ENCODE data around the gene PRIMPOL.
"Not testable (repeated sequence)": the region's sequence is repeated elsewhere in the genome, so short reads cannot be mapped to it uniquely, and the experiment has no call there.

The PRIMPOL gene, protein sequence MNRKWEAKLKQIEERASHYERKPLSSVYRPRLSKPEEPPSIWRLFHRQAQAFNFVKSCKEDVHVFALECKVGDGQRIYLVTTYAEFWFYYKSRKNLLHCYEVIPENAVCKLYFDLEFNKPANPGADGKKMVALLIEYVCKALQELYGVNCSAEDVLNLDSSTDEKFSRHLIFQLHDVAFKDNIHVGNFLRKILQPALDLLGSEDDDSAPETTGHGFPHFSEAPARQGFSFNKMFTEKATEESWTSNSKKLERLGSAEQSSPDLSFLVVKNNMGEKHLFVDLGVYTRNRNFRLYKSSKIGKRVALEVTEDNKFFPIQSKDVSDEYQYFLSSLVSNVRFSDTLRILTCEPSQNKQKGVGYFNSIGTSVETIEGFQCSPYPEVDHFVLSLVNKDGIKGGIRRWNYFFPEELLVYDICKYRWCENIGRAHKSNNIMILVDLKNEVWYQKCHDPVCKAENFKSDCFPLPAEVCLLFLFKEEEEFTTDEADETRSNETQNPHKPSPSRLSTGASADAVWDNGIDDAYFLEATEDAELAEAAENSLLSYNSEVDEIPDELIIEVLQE

DNA sequence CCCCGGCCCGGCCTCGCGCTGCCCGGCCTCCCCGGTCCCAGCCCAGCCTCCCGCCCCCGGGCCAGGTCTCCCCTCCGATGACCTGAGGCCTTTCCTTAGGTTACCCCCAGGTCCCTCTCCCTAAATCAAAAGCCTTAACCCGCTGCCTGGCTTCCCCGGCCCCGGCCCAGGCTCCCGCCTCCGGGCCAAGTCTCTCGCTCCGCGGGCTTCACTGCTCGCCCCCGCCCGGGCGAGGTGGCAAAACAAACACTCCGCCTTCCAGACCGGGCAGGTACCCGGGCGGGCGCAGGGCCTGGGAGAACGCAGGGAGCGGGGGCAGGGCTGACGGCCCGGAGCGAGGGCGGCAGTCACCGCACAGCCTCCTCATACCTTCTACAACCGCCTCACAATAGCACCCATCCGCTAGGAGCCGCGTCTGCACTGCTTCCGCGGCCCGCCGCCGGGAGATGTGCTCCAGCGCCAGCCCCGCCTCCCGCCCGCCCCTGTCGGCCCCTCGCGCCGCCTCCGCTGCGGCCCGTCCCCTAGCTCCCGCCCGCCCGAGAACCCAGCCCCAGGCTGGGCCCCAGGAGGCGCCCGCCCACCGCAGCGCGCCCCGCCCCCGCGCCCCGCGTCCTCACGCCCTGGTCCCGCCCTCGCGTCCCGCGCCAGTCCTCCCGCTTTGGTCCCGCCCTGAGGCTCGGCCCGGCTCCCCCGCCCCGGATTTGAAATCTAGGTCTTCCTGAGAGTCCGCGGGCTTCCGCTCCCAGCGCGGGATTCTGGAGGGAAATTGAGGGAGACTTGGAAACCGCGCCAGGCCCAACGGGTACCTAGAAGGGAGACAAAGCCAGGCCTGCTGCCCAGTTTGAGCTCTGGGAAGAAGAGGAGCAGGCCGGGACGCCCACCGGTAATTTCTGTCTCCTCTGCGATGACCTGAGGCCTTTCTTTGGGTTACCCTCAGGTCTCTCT, at the start of gene PRIMPOL, which contains the start of gene CASP3:
Gene PRIMPOL, plus strand, starts transcription at position 713 of the 945 bp plus-strand sequence. CDS start 7,403 bp downstream, outside the sequence.
Gene CASP3, minus strand, starts transcription at position 422 of the 945 bp plus-strand sequence. CDS start 10,994 bp downstream, outside the sequence.
- peak; percentile 91 to 96 (median 93) for DNase-seq

GRCh38 chr4:184600982-184601381, 48.6 kb upstream of the PRIMPOL start:
- peak in 2 of 6 experiments; percentile 8 to 11 for DNase-seq

DNA sequence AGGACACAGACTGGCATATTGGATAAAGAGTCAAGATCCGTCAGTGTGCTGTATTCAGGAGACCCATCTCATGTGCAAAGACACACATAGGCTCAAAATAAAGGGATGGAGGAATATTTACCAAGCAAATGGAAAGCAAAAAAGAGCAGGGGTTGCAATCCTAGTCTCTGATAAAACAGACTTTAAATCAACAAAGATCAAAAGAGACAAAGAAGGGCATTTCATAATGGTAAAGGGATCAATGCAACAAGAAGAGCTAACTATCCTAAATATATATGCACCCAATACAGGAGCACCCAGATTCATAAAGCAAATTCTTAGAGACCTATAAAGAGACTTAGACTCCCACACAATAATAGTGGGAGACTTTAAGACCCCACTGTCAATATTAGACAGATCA, 46.7 kb upstream of the PRIMPOL start:
- DNase-seq, result not testable (repeated sequence)

GRCh38 chr4:184607429-184607828, 42.1 kb upstream of the PRIMPOL start:
- DNase-seq, result not testable (repeated sequence)

DNA sequence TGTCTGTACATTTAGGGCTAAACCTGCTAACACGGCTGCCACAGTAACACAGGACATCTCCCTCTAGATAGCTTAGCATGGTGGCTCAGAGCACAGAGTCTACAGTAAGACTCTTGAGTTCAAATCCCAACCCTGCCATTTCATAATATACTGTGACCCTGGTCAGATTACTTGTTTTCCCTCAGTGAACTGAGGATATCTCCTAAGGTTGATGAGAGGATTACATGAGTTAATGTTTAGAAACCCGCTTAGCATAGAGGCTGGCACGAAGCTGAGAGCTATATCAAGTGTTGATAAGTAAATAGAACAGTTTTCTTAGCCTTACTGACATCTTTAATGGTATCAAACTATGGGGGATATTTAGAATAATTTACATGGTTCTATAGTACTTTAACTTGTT, 37.5 kb upstream of the PRIMPOL start:
- no peak for DNase-seq

DNA sequence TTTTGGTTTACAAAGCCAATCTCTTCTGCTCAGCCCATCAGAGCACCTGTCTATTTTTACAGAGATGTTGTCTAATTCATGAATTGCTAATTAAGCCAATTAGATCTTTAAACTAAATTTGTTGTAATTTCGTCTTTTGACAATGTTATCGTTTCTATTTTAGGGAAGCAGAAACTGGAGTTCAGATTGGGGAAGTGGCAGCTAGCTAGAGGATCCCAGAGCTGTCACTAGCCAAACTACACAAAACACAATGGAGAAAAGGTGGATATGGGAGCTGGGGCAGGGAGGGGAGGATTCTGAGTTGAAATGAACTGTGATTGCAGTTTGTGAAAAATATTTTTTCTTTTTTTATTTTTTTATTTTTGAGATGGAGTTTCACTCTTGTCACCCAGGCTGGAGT, 36.1 kb upstream of the PRIMPOL start:
- DNase-seq, result no peak

GRCh38 chr4:184614509-184614908, 35.0 kb upstream of the PRIMPOL start:
- DNase-seq, result no peak

GRCh38 chr4:184616168-184616567, 33.4 kb upstream of the PRIMPOL start:
- DNase-seq, result not testable (repeated sequence)

- DNase-seq, result no peak
Measured at GRCh38 chr4:184616633-184617551, 32.6 kb upstream of the PRIMPOL start.

GRCh38 chr4:184617600-184618196, 31.8 kb upstream of the PRIMPOL start:
- no peak for DNase-seq

DNA sequence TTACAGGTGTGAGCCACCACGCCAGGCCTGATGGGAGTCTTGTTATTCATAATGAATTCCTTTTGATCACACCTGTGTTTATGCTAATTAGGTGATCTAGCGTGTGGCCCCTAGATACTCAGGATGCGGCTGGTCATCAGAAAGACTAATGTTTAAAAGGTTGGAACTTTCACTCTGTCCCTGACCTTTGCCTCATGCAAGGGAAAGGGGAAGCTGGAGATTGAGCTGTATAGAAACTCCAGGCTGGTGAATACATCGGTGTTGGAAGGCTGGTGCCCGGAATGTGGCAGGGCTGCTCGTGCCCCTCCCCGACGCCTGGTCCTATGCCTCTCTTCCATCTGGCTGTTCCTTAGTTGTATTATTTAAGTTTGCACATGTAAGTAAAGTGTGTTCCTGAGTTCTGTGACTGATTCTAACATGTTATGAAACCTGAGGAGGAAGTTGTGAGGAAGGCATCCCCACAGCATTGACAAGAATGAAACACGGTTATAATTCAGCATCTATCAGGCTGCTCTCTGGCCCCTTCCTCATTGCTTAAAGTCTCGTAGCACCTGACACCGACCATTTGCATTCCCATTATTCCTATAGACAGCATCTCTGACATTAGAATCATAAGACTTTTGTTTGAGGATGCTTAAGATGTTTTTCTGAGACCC, 29.2 kb upstream of the PRIMPOL start:
- DNase-seq, result no peak

GRCh38 chr4:184621518-184621917, 28.0 kb upstream of the PRIMPOL start:
- no peak for DNase-seq

GRCh38 chr4:184624504-184624903, 25.0 kb upstream of the PRIMPOL start:
- not testable (repeated sequence) for DNase-seq

GRCh38 chr4:184624972-184625554, 24.5 kb upstream of the PRIMPOL start:
- peak in 2 of 6 experiments; percentile 39 to 44 for DNase-seq

GRCh38 chr4:184625783-184626596, 23.5 kb upstream of the PRIMPOL start:
- peak in 2 of 6 experiments; percentile 13 to 28 for DNase-seq

DNA sequence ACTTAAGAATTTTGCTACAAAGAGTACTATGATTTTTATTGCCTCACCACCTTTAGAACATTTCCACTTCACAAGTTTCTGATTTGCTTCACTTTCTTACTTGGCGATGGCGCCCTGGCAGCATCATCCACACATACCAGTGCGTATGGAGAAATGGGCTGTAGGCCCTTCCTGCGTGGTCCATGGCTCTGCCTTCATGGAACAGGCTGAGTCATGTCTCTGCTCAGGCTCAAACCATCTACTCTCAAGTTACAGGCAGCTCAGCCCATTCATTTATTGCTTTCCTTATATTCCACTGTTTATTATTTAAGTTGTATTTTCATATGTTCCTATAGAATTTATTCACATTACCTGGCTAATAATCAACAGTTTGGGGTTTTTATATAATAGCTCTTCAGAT, 21.4 kb upstream of the PRIMPOL start:
- no peak for DNase-seq

GRCh38 chr4:184632842-184633241, 16.7 kb upstream of the PRIMPOL start:
- DNase-seq, result no peak

- DNase-seq, result no peak
Measured at GRCh38 chr4:184635381-184635780, 14.2 kb upstream of the PRIMPOL start.

DNA sequence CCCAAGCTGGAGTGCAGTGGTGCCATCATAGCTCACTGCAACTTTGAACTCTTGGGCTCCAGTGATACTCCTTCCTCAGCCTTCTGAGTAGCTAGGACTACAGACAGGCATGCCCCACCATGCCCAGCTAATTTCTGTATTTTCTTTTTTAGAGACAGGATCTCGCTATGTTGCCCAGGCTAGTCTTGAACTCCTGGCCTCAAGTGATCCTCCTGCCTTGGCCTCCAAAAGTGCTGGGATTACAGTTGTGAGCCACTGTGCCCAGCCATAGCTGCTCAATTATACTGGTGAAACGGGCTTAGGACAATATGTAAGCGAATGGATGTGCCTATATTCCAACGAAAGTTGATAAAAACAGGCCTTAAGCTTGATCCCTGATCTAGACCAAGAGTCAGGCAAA, 13.4 kb upstream of the PRIMPOL start:
- DNase-seq, result no peak

DNA sequence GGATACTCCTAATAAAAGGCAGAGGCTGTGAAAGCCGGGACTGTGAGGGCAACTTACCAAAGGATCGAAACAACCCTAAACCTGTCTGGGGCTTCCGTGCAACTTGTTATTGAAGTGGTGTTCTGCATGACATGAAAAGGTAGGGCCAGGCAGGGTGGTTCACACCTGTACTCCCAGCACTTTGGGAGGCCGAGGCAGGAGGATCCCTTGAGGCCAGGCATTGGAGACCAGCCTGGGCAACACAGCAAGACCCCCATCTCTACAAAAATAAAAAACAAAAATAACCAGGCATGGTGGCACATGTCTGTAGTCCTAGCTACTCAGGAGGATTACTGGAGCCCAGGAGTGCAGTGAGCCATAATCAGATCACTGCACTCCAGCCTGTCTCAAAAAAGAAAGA, 12.6 kb upstream of the PRIMPOL start:
- no peak for DNase-seq
